NCI-H510A treated with DMSO at 0.1 percent for 48 hours (cell line): ENCODE data around the gene TGFBR3L.
A peak's percentile ranks its signal among the peaks of the same experiment; 100 is the strongest.

Source experiments
- DNase-seq: peaks from one replicate; lab custom pipeline; 2025; lab: John Stamatoyannopoulos, UW

TGFBR3L gene

GRCh38 chr19:7914598-7915045, at the start of gene TGFBR3L:
Gene TGFBR3L, plus strand, starts transcription at chr19:7914830.
- DNase-seq: no peak

GRCh38 chr19:7865262-7865911, 49.2 kb upstream of the TGFBR3L start:
- no peak for DNase-seq

- no peak for DNase-seq
These were observed 48.1 kb upstream of the TGFBR3L start for GRCh38 chr19:7866399-7867091.

- no peak for DNase-seq
These were observed 47.4 kb upstream of the TGFBR3L start for GRCh38 chr19:7867092-7867844.

GRCh38 chr19:7868326-7868670, 46.3 kb upstream of the TGFBR3L start:
- DNase-seq: no peak

GRCh38 chr19:7868671-7869452, 45.8 kb upstream of the TGFBR3L start:
- DNase-seq: no peak

- no peak for DNase-seq
These were observed 45.1 kb upstream of the TGFBR3L start for GRCh38 chr19:7869453-7869909.

GRCh38 chr19:7869910-7870511, 44.6 kb upstream of the TGFBR3L start:
- DNase-seq: no peak

GRCh38 chr19:7870571-7871436, 43.8 kb upstream of the TGFBR3L start:
- DNase-seq: no peak

- DNase-seq: no peak
These were observed 43.0 kb upstream of the TGFBR3L start for GRCh38 chr19:7871437-7872305.

- no peak for DNase-seq
These were observed 42.1 kb upstream of the TGFBR3L start for GRCh38 chr19:7872306-7873204.

GRCh38 chr19:7873304-7874075, 41.1 kb upstream of the TGFBR3L start:
- DNase-seq: no peak

- peak; percentile 90 for DNase-seq
These were observed 40.3 kb upstream of the TGFBR3L start, which contains the start of gene PRR36 for GRCh38 chr19:7874076-7874896. Gene PRR36, minus strand, starts transcription at chr19:7874390. Its CDS starts 701 bp downstream, at chr19:7873689.

GRCh38 chr19:7874897-7875273, 39.7 kb upstream of the TGFBR3L start:
- DNase-seq: no peak

- no peak for DNase-seq
These were observed 37.3 kb upstream of the TGFBR3L start for GRCh38 chr19:7877249-7877836.

GRCh38 chr19:7879111-7879807, 35.4 kb upstream of the TGFBR3L start:
- no peak for DNase-seq
